OCI-LY7 (cell line): ENCODE measurements around the gene METTL3. TPM values are rescaled to one million over a fixed set of nuclear protein-coding genes. Genes with fewer than 3 reads are reported as not detected.

Experiments used
- BruUV-seq: library from RNA; stranded (reverse); fragments of 400-500 nt; replicated peaks from 2 replicates; lab custom pipeline; 2021; lab: Mats Ljungman, UMichigan
- CTCF ChIA-PET: fragments of 300-600 bp; sonication (Branson Sonifier 250); formaldehyde crosslinking; loops from one replicate; lab custom pipeline; 2022; ENCODE audit warnings: antibody characterized with exemption; ENCODE audit not compliant: unreplicated experiment; lab: Charles Lee
- POLR2A ChIA-PET: fragments of 300-600 bp; sonication (Branson Sonifier 250); formaldehyde crosslinking; loops from one replicate; lab custom pipeline; 2022; ENCODE audit warnings: antibody characterized with exemption; lab: Charles Lee
- DNase-seq: peaks from one replicate; pipeline ENCODE4 v3.0.0-alpha.2; 2015; ENCODE audit warnings: low spot score
- H2AFZ ChIP-seq: fragments of 200-600 bp; sonication (generic), shearing (Covaris generic); 2 replicates; pipeline ENCODE4 v1.6.1; 2014; ENCODE audit warnings: mild to moderate bottlenecking, antibody characterized with exemption, low read length, moderate library complexity
- H3K27ac ChIP-seq: fragments of 200-600 bp; sonication (generic); 2 replicates; pipeline ENCODE4 v1.5.1; 2014; ENCODE audit warnings: mixed run types, low read depth, mild to moderate bottlenecking, moderate library complexity, low read length, inconsistent platforms; ENCODE audit not compliant: poor library complexity, severe bottlenecking
- H3K36me3 ChIP-seq: fragments of 200-600 bp; sonication (generic); 2 replicates; pipeline ENCODE4 v1.6.1; 2014; ENCODE audit warnings: mild to moderate bottlenecking, antibody characterized with exemption, low read length, moderate library complexity, mixed read lengths; ENCODE audit not compliant: insufficient read depth
- H3K4me1 ChIP-seq: fragments of 200-600 bp; sonication (generic); 2 replicates; pipeline ENCODE4 v1.5.1; 2014; ENCODE audit warnings: mild to moderate bottlenecking, low read length; ENCODE audit not compliant: insufficient read depth, poor library complexity, severe bottlenecking
- H3K4me2 ChIP-seq: fragments of 200-600 bp; sonication (generic); 2 replicates; pipeline ENCODE4 v1.6.1; 2014; ENCODE audit warnings: mild to moderate bottlenecking, low read length
- H3K4me3 ChIP-seq: fragments of 200-600 bp; sonication (generic); 2 replicates; pipeline ENCODE4 v1.5.1; 2014; ENCODE audit warnings: mild to moderate bottlenecking, low read depth, low read length; ENCODE audit not compliant: poor library complexity, severe bottlenecking
- H3K79me2 ChIP-seq: fragments of 200-600 bp; sonication (generic); 2 replicates; pipeline ENCODE4 v1.6.1; 2016; ENCODE audit warnings: low read depth, mild to moderate bottlenecking, low read length, moderate library complexity, mixed read lengths; ENCODE audit not compliant: insufficient read depth
- H3K9me2 ChIP-seq: fragments of 200-600 bp; sonication (generic); 2 replicates; pipeline ENCODE4 v1.6.1; 2016; ENCODE audit warnings: mild to moderate bottlenecking, low read length, mixed read lengths; ENCODE audit not compliant: insufficient read depth
- H3K9me3 ChIP-seq: fragments of 200-600 bp; sonication (generic); 2 replicates; pipeline ENCODE4 v1.6.1; 2014; ENCODE audit warnings: mild to moderate bottlenecking, mixed run types, low read length, mixed read lengths
- H4K20me1 ChIP-seq: fragments of 200-600 bp; sonication (generic); 2 replicates; pipeline ENCODE4 v1.6.1; 2014; ENCODE audit warnings: mild to moderate bottlenecking, antibody characterized with exemption, low read length, moderate library complexity, mixed read lengths; ENCODE audit not compliant: insufficient read depth
- CTCF ChIP-seq: fragments of 200-600 bp; sonication (generic); conservative IDR thresholded peaks from 2 replicates; pipeline ENCODE4 v1.5.1; 2014; ENCODE audit warnings: mild to moderate bottlenecking, antibody characterized with exemption, low read length, moderate library complexity, mixed read lengths
- EZH2phosphoT487 ChIP-seq: fragments of 200-600 bp; sonication (generic); IDR thresholded peaks from 2 replicates; pipeline ENCODE4 v1.6.1; 2018; ENCODE audit warnings: low read depth, borderline replicate concordance, mild to moderate bottlenecking, mixed run types, antibody characterized with exemption, low read length, moderate library complexity, mixed read lengths
- intact Hi-C: fragments of 100-400 bp; cut with micrococcal nuclease; formaldehyde crosslinking; loops from one replicate; pipeline ENCODE4 v1.10.0; 2022; ENCODE audit not compliant: unreplicated experiment
- total RNA-seq, 2 experiments: library from RNA; depleted of rRNA in 1 of 2; stranded (reverse); fragments of >200 nt in 1 of 2; shearing (Covaris generic) in 1 of 2; gene quantifications; 2 replicates each; pipeline ENCODE4 v1.2.3, GENCODE V29; 2014 to 2022

METTL3 gene
- total RNA-seq, 2 experiments from 2014 or later: 101 to 145 TPM

DNA sequence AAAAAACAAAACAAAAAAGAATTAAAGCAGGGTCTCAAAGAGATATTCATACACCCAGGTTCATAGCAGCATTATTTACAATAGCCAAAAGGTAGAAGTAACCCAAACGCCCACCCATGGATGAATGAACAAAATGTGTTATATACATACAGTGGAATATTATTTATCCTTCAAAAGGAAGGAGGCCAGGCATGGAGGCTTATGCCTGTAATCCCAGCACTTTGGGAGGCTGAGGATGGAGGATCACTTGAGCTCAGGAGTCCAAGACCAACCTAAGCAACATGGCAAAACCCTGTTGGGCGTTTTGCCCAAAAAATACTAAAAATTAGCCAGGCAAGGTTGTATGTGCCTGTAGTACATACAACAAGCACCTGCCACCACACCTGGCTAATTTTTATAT, 4.6 kb downstream of the METTL3 start:
- no TSS peak for BruUV-seq
- peaks cover 64% of the 10 kb centered on the region for H3K79me2 ChIP-seq

DNA sequence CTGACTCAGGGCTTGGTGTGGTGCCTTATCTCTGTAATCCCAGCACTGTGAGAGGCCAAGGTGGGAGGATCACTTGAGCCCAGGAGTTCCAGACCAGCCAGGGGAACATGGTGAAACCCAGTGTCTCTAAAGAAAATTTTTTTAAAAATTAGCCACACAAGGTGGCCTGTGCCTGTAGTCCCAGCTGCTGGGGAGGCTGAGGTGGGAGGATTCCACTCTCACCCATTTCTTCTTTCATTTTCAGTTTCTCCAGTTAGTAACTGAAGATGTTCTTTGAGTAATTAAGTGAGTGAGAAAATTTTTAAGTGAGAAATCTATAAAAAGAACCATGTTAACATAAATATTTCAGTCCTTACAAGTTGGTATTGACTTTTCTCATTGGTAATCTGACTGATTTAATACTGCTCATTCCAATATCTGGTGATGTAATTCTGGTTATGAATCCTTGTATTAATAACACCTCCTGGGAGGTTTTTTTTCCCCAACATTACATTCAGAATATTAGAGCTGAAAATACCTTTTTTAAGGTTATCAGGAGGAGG, 6.1 kb downstream of the METTL3 start:
- CTCF ChIA-PET: interaction anchor here (0.5 kb wide), 1 partner anchor 22 kb away, joined by 3 read pairs; no protein-coding TSS in a partner anchor
- DNase-seq: no peak
- TF ChIP-seq EZH2phosphoT487 (no peak), CTCF (no peak)
- POLR2A ChIA-PET: interaction anchor here (0.6 to 0.9 kb wide), 3 partner anchors 22 to 65 kb away, joined by 3 read pairs; no protein-coding TSS in a partner anchor
- Histone ChIP-seq H3K9me3 (no peaks in the 10 kb centered on the region), H3K36me3 (peaks cover 81% of the 10 kb centered on the region), H4K20me1 (no peaks in the 10 kb centered on the region), H3K79me2 (peaks cover 54% of the 10 kb centered on the region), H2AFZ (no peak overlapping the region), H3K9me2 (no peaks in the 10 kb centered on the region), H3K4me3 (no peak overlapping the region), H3K27ac (no peak overlapping the region), H3K4me1 (peaks cover 21% of the 10 kb centered on the region), H3K4me2 (no peak overlapping the region)
- intact Hi-C loops: no loop called here
- BruUV-seq: no TSS peak

More for the DNA sequence above, 4.6 kb downstream of the METTL3 start:
- Histone ChIP-seq H3K4me2 (no peak overlapping the region), H3K4me1 (peaks cover 23% of the 10 kb centered on the region), H3K4me3 (no peak overlapping the region), H3K9me2 (no peaks in the 10 kb centered on the region), H3K9me3 (no peaks in the 10 kb centered on the region), H4K20me1 (no peaks in the 10 kb centered on the region), H2AFZ (no peak overlapping the region), H3K36me3 (peaks cover 66% of the 10 kb centered on the region), H3K27ac (no peak overlapping the region)
- TF ChIP-seq CTCF (no peak), EZH2phosphoT487 (no peak)
- intact Hi-C loops: no loop called here
- POLR2A ChIA-PET: no interaction called here
- CTCF ChIA-PET: no interaction called here
- no peak for DNase-seq

DNA sequence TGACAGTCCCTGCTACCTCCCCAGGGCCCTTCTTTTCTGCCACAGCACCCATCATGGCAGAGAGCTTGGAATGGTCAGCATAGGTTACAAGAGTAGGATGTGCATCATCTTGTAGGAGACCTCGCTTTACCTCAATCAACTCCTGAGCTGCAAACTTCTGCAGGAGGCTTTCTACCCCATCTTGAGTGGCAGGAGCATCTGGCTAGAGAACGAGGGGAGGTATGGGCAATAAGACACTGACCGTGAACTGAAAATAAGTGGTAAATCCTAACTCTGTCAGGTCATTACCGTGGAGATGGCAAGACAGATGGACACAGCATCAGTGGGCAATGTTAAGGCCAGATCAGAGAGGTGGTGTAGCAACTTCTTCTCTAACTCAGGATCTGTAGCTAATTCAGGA, 7.8 kb downstream of the METTL3 start:
- Histone ChIP-seq H2AFZ (no peak overlapping the region), H3K9me3 (no peaks in the 10 kb centered on the region), H3K79me2 (peaks cover 38% of the 10 kb centered on the region), H3K4me3 (no peak overlapping the region), H3K4me1 (peaks cover 10% of the 10 kb centered on the region), H3K36me3 (peaks cover 86% of the 10 kb centered on the region), H3K9me2 (no peaks in the 10 kb centered on the region), H3K4me2 (no peak overlapping the region), H4K20me1 (no peaks in the 10 kb centered on the region; the same call in 1 of the 2 replicates), H3K27ac (no peak overlapping the region)
- ChIA-PET CTCF (interaction anchor here (0.6 kb wide), 1 partner anchor 184 kb away, joined by 4 read pairs; no protein-coding TSS in a partner anchor), POLR2A (no interaction called here)
- no peak for DNase-seq
- TF ChIP-seq CTCF: no peak
- TF ChIP-seq EZH2phosphoT487: no peak
- intact Hi-C loops: no loop called here
- no TSS peak for BruUV-seq
